ENCODE results near the gene UVRAG. TPM values are rescaled to one million over a fixed set of nuclear protein-coding genes. Genes with fewer than 3 reads are reported as not detected.

The UVRAG gene
- total and polyA plus RNA-seq, 2 of the 13 experiments (the other 11 are each of a cell fraction or from before 2014, with no cell fraction given) = 9.7 to 17.3 TPM

DNA sequence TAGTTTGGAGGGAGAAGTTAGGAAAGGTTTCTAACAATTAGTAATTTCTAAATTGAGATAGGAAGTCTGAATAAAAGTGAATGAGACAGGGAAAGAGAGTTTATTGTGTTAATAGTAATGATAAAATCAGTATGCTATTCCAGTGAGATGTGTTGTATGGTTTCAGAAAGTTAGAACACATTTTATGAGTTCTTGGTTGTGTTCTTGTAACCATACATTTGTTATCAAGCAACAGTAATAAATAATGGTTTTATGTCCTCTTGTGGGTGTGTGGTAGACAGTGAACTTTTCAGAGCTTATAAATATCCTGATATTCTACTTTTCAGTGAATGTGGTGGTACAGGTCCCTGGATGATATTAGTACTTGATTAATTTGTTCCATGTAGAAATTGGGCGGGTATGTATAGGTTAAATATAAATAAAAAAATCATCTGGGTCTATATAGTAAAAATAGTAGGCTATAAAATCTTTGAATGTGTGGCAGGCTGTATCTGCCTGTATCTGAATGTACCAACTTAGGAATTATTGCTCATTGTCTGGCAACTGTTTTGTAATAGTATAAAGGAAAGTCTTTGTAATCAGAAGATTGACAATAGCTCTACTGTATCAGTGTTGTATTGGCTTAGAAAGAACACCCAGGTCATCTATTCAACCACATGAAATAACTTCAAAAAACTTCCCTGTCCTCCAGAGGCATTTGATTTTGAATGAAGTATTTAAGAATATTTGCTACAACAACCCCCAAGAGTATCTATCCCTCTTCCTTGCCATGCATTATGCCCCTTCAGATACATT is 54.8 kb downstream of the UVRAG start:
- in situ Hi-C loops (cut with HindIII; ENCODE audit: extremely low pct_ligation_motif_present, low pct_unique_long_range_greater_than_20kb) = loop anchor here (5.0 kb wide), 2 partner anchors 58 to 153 kb away; partner anchors contain the start of gene MOGAT2
- BruUV-seq (replicated peaks) = no TSS peak
- peaks cover 5% of the 10 kb centered on the region for H3K79me2 ChIP-seq (ENCODE audit: insufficient read depth, low read length)
- H3K4me2 ChIP-seq (ENCODE audit: low read depth, low read length) = no peak overlapping the region
- H3K27ac ChIP-seq (ENCODE audit: extremely low read length, insufficient read depth, low read length) = no peak overlapping the region
- 100% methylated on average over 1 of the region's 1 CpG for WGBS (ENCODE audit: low lambda C conversion rate)
- DNase-seq (ENCODE audit: low spot score) (no peak), ATAC-seq (no peak), FAIRE-seq (no peak)
- intact Hi-C loops (cut with micrococcal nuclease; ENCODE audit: unreplicated experiment) = loop anchor here (5.0 kb wide), 1 partner anchor 163 kb away; no protein-coding TSS in a partner anchor
- H3K36me3 ChIP-seq (replicated peaks in 1 of 2; ENCODE audit: control insufficient read depth in 1 of 2, insufficient read depth in 2 of 2, low read length in 2 of 2) = no peaks in the 10 kb centered on the region
- ChIA-PET POLR2A (no interaction called here), CTCF (ENCODE audit: low intra/inter-chr PET ratio, low total read pairs) (interaction anchor here (4.7 kb wide), 1 partner anchor 66 kb away, joined by 36 read pairs; no protein-coding TSS in a partner anchor)
- no peak overlapping the region for H3K9ac ChIP-seq (ENCODE audit: insufficient read depth, low read depth, low read length)
- no peaks in the 10 kb centered on the region for H3K9me3 ChIP-seq (ENCODE audit: low read length)
- no peaks in the 10 kb centered on the region for H3K4me1 ChIP-seq (ENCODE audit: insufficient read depth, low read length)
- H2AFZ ChIP-seq (ENCODE audit: low read length) = no peak overlapping the region
- H3K27me3 ChIP-seq (ENCODE audit: control insufficient read depth in 1 of 2, insufficient read depth in 2 of 2, low read length in 2 of 2) = no peaks in the 10 kb centered on the region
- H4K20me1 ChIP-seq (ENCODE audit: insufficient read depth, low read length) = no peaks in the 10 kb centered on the region
- no peak overlapping the region for H3K4me3 ChIP-seq (replicated peaks in 1 of 3; ENCODE audit: insufficient read depth in 1 of 3, low read depth in 2 of 3, low read length in 3 of 3)
- TF ChIP-seq YY1 (IDR thresholded peaks at IDR 0.05; ENCODE audit: insufficient read depth, insufficient replicate concordance, low read depth, low read length) (no peak), SP1 (IDR thresholded peaks at IDR 0.05) (no peak), SP1 (CRISPR knock-in tag; IDR thresholded peaks at IDR 0.05) (no peak), SIN3B (IDR thresholded peaks at IDR 0.05; ENCODE audit: low read length) (no peak), RARA (CRISPR knock-in tag; IDR thresholded peaks at IDR 0.05) (no peak), KMT2B (CRISPR knock-in tag; IDR thresholded peaks at IDR 0.05) (no peak), ZNF749 (CRISPR knock-in tag; IDR thresholded peaks at IDR 0.05; ENCODE audit: borderline replicate concordance) (no peak), ZNF256 (CRISPR knock-in tag; conservative IDR thresholded peaks at IDR 0.05) (no peak), XRCC5 (optimal IDR thresholded peaks at IDR 0.05; ENCODE audit: low read length) (no peak), ZBTB42 (CRISPR knock-in tag; IDR thresholded peaks at IDR 0.05) (no peak)
- TF ChIP-seq, protein P1, sequence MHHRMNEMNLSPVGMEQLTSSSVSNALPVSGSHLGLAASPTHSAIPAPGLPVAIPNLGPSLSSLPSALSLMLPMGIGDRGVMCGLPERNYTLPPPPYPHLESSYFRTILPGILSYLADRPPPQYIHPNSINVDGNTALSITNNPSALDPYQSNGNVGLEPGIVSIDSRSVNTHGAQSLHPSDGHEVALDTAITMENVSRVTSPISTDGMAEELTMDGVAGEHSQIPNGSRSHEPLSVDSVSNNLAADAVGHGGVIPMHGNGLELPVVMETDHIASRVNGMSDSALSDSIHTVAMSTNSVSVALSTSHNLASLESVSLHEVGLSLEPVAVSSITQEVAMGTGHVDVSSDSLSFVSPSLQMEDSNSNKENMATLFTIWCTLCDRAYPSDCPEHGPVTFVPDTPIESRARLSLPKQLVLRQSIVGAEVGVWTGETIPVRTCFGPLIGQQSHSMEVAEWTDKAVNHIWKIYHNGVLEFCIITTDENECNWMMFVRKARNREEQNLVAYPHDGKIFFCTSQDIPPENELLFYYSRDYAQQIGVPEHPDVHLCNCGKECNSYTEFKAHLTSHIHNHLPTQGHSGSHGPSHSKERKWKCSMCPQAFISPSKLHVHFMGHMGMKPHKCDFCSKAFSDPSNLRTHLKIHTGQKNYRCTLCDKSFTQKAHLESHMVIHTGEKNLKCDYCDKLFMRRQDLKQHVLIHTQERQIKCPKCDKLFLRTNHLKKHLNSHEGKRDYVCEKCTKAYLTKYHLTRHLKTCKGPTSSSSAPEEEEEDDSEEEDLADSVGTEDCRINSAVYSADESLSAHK (CRISPR knock-in tag; IDR thresholded peaks at IDR 0.05; ENCODE audit: borderline replicate concordance) = no peak
- TF ChIP-seq, protein P2, sequence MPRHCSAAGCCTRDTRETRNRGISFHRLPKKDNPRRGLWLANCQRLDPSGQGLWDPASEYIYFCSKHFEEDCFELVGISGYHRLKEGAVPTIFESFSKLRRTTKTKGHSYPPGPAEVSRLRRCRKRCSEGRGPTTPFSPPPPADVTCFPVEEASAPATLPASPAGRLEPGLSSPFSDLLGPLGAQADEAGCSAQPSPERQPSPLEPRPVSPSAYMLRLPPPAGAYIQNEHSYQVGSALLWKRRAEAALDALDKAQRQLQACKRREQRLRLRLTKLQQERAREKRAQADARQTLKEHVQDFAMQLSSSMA (CRISPR knock-in tag; IDR thresholded peaks at IDR 0.05) = no peak
- TF ChIP-seq, protein P3, sequence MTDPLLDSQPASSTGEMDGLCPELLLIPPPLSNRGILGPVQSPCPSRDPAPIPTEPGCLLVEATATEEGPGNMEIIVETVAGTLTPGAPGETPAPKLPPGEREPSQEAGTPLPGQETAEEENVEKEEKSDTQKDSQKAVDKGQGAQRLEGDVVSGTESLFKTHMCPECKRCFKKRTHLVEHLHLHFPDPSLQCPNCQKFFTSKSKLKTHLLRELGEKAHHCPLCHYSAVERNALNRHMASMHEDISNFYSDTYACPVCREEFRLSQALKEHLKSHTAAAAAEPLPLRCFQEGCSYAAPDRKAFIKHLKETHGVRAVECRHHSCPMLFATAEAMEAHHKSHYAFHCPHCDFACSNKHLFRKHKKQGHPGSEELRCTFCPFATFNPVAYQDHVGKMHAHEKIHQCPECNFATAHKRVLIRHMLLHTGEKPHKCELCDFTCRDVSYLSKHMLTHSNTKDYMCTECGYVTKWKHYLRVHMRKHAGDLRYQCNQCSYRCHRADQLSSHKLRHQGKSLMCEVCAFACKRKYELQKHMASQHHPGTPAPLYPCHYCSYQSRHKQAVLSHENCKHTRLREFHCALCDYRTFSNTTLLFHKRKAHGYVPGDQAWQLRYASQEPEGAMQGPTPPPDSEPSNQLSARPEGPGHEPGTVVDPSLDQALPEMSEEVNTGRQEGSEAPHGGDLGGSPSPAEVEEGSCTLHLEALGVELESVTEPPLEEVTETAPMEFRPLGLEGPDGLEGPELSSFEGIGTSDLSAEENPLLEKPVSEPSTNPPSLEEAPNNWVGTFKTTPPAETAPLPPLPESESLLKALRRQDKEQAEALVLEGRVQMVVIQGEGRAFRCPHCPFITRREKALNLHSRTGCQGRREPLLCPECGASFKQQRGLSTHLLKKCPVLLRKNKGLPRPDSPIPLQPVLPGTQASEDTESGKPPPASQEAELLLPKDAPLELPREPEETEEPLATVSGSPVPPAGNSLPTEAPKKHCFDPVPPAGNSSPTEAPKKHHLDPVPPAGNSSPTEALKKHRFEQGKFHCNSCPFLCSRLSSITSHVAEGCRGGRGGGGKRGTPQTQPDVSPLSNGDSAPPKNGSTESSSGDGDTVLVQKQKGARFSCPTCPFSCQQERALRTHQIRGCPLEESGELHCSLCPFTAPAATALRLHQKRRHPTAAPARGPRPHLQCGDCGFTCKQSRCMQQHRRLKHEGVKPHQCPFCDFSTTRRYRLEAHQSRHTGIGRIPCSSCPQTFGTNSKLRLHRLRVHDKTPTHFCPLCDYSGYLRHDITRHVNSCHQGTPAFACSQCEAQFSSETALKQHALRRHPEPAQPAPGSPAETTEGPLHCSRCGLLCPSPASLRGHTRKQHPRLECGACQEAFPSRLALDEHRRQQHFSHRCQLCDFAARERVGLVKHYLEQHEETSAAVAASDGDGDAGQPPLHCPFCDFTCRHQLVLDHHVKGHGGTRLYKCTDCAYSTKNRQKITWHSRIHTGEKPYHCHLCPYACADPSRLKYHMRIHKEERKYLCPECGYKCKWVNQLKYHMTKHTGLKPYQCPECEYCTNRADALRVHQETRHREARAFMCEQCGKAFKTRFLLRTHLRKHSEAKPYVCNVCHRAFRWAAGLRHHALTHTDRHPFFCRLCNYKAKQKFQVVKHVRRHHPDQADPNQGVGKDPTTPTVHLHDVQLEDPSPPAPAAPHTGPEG (CRISPR knock-in tag; IDR thresholded peaks at IDR 0.05) = no peak

Measured in HepG2 (cell line).